ENCODE measurements around the gene LAD1.

GRCh38 chr1:201400212-201400851, 1.2 kb upstream of the LAD1 start:
- TF ChIP-seq CTCF (IDR thresholded peaks at IDR 0.05 in 8 of 11, conservative IDR thresholded peaks at IDR 0.05 in 3 of 11) (no peak), POLR2A (IDR thresholded peaks at IDR 0.05) (no peak), POLR2AphosphoS5 (IDR thresholded peaks at IDR 0.05) (no peak)
